AG09319 (cell line): ENCODE data around the gene MBNL2.

Source experiments
- DNase-seq: peaks from one replicate; pipeline ENCODE4 v3.0.0-alpha.2; 2010; ENCODE audit warnings: low read depth; ENCODE audit errors: extremely low read depth
- TF ChIP-seq, protein P1 (sequence below): IDR thresholded peaks from 2 replicates; pipeline ENCODE4 v1.5.1; 2011; ENCODE audit warnings: low read depth, mild to moderate bottlenecking, inconsistent platforms, low read length, moderate library complexity

MBNL2 gene

DNA sequence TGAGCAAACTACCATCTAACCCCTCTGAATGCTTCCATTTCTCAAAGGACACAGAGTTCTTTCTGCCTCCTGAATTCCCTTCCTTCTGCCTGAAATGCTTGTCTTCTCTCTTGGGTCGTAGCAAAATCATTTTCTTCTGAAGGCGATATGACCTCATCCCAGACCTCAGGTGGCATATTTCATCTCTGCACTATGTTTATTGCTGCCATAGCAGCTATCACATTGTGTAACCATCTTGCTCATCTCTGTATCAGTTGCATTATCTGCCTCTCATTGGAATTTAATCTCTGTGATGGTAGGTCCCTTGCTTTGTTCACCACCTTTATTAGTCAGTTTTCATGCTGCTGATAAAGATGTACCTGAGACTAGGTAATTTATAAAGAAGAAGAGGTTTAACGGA is 179.3 kb downstream of the MBNL2 start:
- TF ChIP-seq, protein P1, sequence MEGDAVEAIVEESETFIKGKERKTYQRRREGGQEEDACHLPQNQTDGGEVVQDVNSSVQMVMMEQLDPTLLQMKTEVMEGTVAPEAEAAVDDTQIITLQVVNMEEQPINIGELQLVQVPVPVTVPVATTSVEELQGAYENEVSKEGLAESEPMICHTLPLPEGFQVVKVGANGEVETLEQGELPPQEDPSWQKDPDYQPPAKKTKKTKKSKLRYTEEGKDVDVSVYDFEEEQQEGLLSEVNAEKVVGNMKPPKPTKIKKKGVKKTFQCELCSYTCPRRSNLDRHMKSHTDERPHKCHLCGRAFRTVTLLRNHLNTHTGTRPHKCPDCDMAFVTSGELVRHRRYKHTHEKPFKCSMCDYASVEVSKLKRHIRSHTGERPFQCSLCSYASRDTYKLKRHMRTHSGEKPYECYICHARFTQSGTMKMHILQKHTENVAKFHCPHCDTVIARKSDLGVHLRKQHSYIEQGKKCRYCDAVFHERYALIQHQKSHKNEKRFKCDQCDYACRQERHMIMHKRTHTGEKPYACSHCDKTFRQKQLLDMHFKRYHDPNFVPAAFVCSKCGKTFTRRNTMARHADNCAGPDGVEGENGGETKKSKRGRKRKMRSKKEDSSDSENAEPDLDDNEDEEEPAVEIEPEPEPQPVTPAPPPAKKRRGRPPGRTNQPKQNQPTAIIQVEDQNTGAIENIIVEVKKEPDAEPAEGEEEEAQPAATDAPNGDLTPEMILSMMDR, result no peak

DNA sequence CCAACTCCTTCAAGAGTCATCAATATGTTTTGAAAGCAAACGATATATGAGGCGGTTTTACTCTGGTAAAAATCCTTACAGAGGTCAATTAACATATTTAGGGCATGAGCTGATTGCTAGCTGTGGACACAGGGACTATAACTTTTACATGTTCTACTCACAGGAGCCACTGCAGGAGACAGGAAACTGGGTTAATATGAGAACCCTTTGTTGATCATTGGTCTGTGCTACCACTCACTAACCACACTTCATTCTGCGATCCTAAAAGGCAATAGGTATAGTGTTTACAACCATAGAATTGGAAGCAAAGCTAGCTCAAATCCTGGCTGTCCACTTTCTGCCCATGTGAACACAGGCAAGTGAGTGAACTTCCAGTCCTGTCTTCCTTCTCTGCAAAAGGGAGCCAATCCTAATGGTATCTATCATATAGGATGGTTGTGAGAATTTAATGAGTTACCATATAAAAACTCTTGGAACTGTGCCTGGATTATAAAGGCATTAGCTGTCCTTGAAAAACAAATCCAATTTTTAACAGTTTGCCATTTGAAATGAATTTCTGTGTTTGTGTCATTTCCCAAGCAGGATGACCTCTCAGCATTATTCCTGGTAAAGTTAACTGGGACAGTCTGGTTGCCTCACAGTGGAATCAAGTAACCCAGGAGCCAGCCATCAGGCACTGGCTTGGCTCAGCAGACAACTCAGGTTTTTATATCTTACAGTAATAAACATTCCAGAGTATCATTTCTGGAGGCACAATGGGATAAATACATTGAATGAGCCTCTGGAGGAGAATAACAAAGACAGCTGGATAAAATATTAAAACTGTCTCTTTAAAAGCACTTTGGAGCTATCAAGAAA is 182.0 kb downstream of the MBNL2 start:
- TF ChIP-seq, protein P1, result no peak

More for the DNA sequence above, 179.3 kb downstream of the MBNL2 start:
- DNase-seq, result no peak

DNA sequence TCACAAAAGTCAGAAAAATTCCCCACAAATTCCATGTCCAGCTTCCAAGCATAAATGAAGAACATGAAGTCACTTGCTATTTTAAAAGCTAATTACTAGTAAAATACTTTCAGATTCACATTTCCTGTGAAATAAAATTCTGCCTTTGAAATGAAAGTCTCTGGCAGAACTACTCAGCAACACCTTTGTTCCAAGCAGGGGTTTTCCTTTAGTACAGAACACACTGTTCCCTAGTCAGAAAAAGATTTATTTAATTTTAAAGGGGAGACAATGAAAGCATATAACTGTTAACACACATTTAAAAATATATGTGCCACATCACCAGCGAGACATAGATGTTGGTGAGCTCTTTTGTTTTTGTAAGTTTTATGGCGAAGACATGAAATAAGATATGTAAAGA is 185.4 kb downstream of the MBNL2 start:
- TF ChIP-seq, protein P1, result no peak
- no peak for DNase-seq

More for the DNA sequence above, 182.0 kb downstream of the MBNL2 start:
- no peak for DNase-seq

DNA sequence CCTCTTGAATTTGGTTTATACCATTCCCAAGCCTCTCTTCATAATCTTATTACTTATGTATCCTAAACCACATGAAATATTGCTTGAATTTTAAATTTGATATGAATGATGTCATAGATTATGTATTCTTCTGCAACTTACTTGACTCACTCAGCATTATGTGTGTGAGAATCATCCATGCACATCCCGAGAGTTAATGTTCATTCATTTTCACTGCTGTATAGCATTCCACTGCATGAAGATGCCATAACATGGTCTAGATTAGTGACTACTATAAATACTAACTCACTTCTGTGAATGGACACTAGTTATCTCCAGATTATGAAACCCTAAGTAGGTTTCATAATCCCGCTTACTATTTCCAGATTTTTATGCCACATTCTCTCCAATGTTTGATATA is 186.8 kb downstream of the MBNL2 start:
- TF ChIP-seq, protein P1, result no peak
- no peak for DNase-seq

DNA sequence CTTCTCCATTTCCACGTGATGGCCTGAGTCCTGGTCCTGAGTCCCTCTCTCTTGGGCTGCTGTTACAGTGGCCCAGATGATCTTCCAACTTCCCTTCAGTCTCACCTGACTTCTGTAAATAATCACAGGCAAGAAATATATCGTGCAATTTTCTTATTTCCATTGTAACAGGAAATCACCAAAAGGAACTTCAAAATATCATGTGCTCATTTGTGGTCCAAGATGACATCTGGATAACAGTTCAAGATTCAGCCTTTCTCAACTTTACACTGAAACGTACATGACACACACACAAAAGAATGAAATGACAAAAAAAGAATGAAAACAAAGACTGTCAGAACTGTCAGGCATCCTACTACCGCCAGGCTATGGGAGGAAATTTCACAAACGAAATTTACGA is 189.9 kb downstream of the MBNL2 start:
- TF ChIP-seq, protein P1, result no peak
- no peak for DNase-seq

DNA sequence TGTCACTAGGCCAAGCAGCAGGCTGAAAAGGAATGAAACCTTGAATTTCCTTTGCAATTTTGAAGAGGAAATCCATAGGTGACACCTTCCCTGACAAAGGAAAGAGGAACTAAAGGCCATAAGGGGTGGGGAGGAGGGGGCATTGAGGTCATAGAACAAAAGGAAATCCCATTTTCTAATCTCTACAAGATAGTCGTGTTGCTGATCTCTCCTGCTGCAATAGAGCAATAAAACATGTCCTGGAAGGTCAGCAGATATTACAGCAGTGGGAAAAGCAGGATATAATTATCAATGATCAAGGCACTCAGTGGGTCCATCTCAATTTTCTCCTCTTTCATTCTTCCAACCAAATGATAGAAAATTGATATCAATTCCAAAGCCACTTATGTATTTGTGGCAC is 191.6 kb downstream of the MBNL2 start:
- TF ChIP-seq, protein P1, result no peak

DNA sequence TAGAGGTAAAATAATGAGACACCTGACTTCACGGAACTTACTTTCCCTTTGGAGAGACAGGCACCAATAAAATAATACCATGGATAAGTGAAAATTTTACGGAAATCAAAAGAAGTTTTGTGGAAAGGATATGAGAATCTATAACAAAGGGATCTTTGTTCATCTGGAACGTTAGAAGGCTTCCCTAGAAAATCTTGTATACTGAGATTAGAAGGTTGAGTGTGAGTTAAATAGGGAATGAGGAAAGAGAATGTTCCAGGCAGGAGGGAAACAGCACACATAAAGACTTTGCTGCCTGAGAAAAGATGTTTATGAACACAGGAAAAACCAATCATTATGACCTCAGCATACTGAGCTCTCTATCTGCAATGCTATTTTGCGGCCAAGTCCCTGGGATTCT is 192.3 kb downstream of the MBNL2 start:
- no peak for DNase-seq
- TF ChIP-seq, protein P1, result no peak

More for the DNA sequence above, 191.6 kb downstream of the MBNL2 start:
- DNase-seq, result no peak
